GM12872 (cell line): ENCODE data around the gene CPNE6.

Experiments used
- CTCF ChIP-seq: IDR thresholded peaks from 3 replicates; pipeline ENCODE4 v1.5.1; 2011; ENCODE audit warnings: low read depth, mild to moderate bottlenecking, low read length, moderate library complexity; ENCODE audit not compliant: insufficient read depth

Gene CPNE6

GRCh38 chr14:24114532-24115421 is 43.4 kb downstream of the CPNE6 start, which contains the start of the genes DCAF11 and NRL:
Gene DCAF11, plus strand, starts transcription at chr14:24114777. Its CDS starts 818 bp downstream, at chr14:24115595.
Gene NRL, minus strand, starts transcription at chr14:24114949. Its CDS starts 32,101 bp downstream, at chr14:24082848.
- TF ChIP-seq CTCF: no peak

GRCh38 chr14:24115422-24116127 is 44.2 kb downstream of the CPNE6 start:
- TF ChIP-seq CTCF: no peak

GRCh38 chr14:24116128-24116814 is 44.9 kb downstream of the CPNE6 start:
- TF ChIP-seq CTCF: no peak

- TF ChIP-seq CTCF: no peak
Measured at GRCh38 chr14:24117179-24117578, 45.8 kb downstream of the CPNE6 start.

GRCh38 chr14:24119691-24120090 is 48.3 kb downstream of the CPNE6 start:
- TF ChIP-seq CTCF: no peak

- TF ChIP-seq CTCF: no peak
Measured at GRCh38 chr14:24121210-24121609, 49.8 kb downstream of the CPNE6 start.

- no peak for TF ChIP-seq CTCF
Measured at GRCh38 chr14:24122416-24122815, 51.1 kb downstream of the CPNE6 start.
